NB4 (cell line): ENCODE data around the gene ECT2.

Experiments used
- MYC ChIP-seq: IDR thresholded peaks from 2 replicates; pipeline ENCODE4 v1.6.1; 2011; ENCODE audit warnings: low read depth, low read length
- POLR2A ChIP-seq: IDR thresholded peaks from 2 replicates; pipeline ENCODE4 v1.6.1; 2011; ENCODE audit warnings: mild to moderate bottlenecking; ENCODE audit not compliant: insufficient read length; ENCODE audit errors: extremely low read depth
- TF ChIP-seq, protein P1 (sequence below): IDR thresholded peaks from one replicate; pipeline ENCODE4 v1.5.1; 2012; ENCODE audit warnings: low read depth, low read length

DNA sequence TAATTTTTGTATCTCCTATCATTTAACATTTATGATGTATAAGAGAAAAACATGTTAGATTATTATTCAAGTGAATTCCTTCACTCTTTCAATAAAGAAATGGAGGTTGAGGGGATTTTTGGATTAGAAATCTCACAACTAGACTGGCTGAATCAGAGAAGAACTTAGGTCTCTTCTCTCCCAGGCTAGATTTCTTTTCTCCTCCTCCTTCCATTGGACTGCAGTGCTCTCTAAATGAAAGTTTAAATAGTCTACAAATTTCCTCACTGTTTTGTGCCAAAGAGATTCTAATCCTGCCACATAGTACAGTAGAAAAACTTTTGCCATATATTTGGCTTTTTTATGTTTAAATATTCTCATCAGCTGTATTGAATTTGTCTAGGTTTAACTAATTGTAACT, 65.8 kb downstream of the ECT2 start:
- TF ChIP-seq, protein P1, sequence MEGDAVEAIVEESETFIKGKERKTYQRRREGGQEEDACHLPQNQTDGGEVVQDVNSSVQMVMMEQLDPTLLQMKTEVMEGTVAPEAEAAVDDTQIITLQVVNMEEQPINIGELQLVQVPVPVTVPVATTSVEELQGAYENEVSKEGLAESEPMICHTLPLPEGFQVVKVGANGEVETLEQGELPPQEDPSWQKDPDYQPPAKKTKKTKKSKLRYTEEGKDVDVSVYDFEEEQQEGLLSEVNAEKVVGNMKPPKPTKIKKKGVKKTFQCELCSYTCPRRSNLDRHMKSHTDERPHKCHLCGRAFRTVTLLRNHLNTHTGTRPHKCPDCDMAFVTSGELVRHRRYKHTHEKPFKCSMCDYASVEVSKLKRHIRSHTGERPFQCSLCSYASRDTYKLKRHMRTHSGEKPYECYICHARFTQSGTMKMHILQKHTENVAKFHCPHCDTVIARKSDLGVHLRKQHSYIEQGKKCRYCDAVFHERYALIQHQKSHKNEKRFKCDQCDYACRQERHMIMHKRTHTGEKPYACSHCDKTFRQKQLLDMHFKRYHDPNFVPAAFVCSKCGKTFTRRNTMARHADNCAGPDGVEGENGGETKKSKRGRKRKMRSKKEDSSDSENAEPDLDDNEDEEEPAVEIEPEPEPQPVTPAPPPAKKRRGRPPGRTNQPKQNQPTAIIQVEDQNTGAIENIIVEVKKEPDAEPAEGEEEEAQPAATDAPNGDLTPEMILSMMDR: no peak
- TF ChIP-seq MYC: no peak
- TF ChIP-seq POLR2A: no peak
